ENCODE results near the gene MGP. TPM values are rescaled to one million over a fixed set of nuclear protein-coding genes. Genes with fewer than 3 reads are reported as not detected.

Gene MGP
- total RNA-seq, 2 donors from 2014 or later = 6,234 to 9,983 TPM

- Histone ChIP-seq H3K4me1 (ENCODE audit: control insufficient read depth in 1 of 2, low read depth in 2 of 2) (peaks cover 14 to 38% of the 10 kb centered on the region in 2 donors), H3K36me3 (no peaks in the 10 kb centered on the region)
These were observed 19.2 kb upstream of the MGP start for GRCh38 chr12:14904854-14905253.

DNA sequence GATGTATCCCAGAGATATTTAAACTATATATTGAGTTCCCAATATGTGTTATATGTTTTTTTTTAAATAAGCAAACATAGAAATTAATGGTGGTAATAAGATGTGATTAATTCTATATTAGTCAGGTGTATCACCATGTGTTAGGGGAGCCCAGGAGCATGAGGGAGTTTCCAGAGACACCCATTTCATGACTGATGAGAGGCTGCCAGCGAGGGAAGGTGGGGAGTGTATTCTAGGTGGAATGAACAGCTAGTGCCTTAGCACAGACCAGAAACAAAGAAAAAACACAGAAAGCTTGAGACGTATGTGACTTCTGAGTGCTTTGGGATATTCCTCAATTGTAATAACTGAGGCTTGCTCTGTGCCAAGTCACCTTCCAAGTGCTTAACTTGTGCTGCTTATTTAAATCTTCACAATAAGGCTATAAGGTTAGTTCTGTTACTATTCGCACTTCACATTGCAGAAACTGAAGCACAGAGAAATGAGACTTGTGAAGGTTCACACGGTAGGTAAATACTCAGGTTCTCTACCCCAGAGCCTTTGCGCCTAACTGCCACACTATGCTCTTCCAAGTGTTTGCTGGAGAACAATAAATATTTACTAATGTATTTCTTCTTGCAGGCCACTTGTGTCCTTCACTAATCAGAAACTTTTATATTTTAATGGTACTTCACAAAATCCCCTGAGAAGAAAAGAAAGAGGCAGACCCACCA, 17.9 kb upstream of the MGP start:
- ATAC-seq (ENCODE audit: insufficient number of reproducible peaks, low FRiP score, low read depth) = no peak
- H3K4me3 ChIP-seq = no peak overlapping the region
- H3K4me1 ChIP-seq (ENCODE audit: control insufficient read depth in 1 of 2, low read depth in 2 of 2) = peaks cover 14 to 38% of the 10 kb centered on the region in 2 donors
- H3K9me3 ChIP-seq = no peaks in the 10 kb centered on the region
- DNase-seq (ENCODE audit: low spot score) = no peak
- no peaks in the 10 kb centered on the region for H3K27me3 ChIP-seq (replicated peaks; ENCODE audit: insufficient read depth)
- no peak for TF ChIP-seq CTCF (IDR thresholded peaks at IDR 0.05)
- peak overlapping the region; percentile 21 to 65 for H3K27ac ChIP-seq
- no peaks in the 10 kb centered on the region for H3K36me3 ChIP-seq

More at GRCh38 chr12:14904854-14905253, 19.2 kb upstream of the MGP start:
- no peaks in the 10 kb centered on the region for H3K9me3 ChIP-seq
- TF ChIP-seq CTCF (IDR thresholded peaks at IDR 0.05) = no peak
- H3K27me3 ChIP-seq (replicated peaks; ENCODE audit: insufficient read depth) = no peaks in the 10 kb centered on the region
- DNase-seq (ENCODE audit: low spot score) = no peak
- peak overlapping the region; percentile 2 for H3K4me3 ChIP-seq
- peak overlapping the region; percentile 21 to 65 for H3K27ac ChIP-seq
- ATAC-seq (ENCODE audit: insufficient number of reproducible peaks, low FRiP score, low read depth) = no peak

DNA sequence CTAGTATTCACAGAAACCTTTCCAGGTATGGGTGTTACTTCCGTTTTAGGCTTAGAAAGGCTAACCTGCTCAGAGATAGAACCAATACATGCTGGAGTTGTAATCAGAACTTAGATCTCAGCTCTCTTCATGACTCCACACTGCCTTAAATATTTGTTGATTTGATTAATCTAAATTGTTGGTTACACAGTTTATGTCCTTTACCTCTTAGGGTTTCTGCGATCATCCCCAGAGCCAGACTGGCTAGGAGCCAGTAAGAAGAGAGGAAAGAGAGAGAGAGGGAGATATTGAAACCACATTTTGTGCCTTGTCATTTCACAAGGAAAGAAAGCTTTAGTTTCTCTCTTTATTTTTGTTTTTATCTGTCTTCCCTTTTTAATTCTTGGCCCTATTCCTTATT, 16.8 kb upstream of the MGP start:
- DNase-seq (ENCODE audit: low spot score) = no peak
- H3K4me3 ChIP-seq = no peak overlapping the region
- H3K27ac ChIP-seq = peak overlapping the region; percentile 21 to 31
- H3K4me1 ChIP-seq (ENCODE audit: control insufficient read depth in 1 of 2, low read depth in 2 of 2) = peaks cover 14 to 43% of the 10 kb centered on the region in 2 donors
- H3K27me3 ChIP-seq (replicated peaks; ENCODE audit: insufficient read depth) = no peaks in the 10 kb centered on the region
- no peaks in the 10 kb centered on the region for H3K36me3 ChIP-seq
- no peak for ATAC-seq (ENCODE audit: insufficient number of reproducible peaks, low FRiP score, low read depth)
- no peaks in the 10 kb centered on the region for H3K9me3 ChIP-seq
- TF ChIP-seq CTCF (IDR thresholded peaks at IDR 0.05) = no peak

GRCh38 chr12:14901228-14901562, 15.5 kb upstream of the MGP start:
- no peak for TF ChIP-seq CTCF (IDR thresholded peaks at IDR 0.05)
- H3K4me1 ChIP-seq (ENCODE audit: control insufficient read depth in 1 of 2, low read depth in 2 of 2) = peaks cover 12 to 48% of the 10 kb centered on the region in 2 donors
- H3K4me3 ChIP-seq = no peak overlapping the region
- DNase-seq (ENCODE audit: low spot score) = no peak
- H3K36me3 ChIP-seq = no peaks in the 10 kb centered on the region
- peak overlapping the region in 1 of 2 donors; percentile 31 for H3K27ac ChIP-seq
- no peak for ATAC-seq (ENCODE audit: insufficient number of reproducible peaks, low FRiP score, low read depth)
- H3K9me3 ChIP-seq = no peaks in the 10 kb centered on the region
- H3K27me3 ChIP-seq (replicated peaks; ENCODE audit: insufficient read depth) = no peaks in the 10 kb centered on the region

- no peaks in the 10 kb centered on the region for H3K27me3 ChIP-seq (replicated peaks; ENCODE audit: insufficient read depth)
- DNase-seq (ENCODE audit: low spot score) (no peak), ATAC-seq (ENCODE audit: insufficient number of reproducible peaks, low FRiP score, low read depth) (no peak)
- peak overlapping the region in 1 of 2 donors; percentile 31 for H3K27ac ChIP-seq
- TF ChIP-seq CTCF (IDR thresholded peaks at IDR 0.05) = no peak
- H3K9me3 ChIP-seq = no peaks in the 10 kb centered on the region
- H3K36me3 ChIP-seq = no peaks in the 10 kb centered on the region
- H3K4me3 ChIP-seq = no peak overlapping the region
- peaks cover 9 to 48% of the 10 kb centered on the region in 2 donors for H3K4me1 ChIP-seq (ENCODE audit: control insufficient read depth in 1 of 2, low read depth in 2 of 2)
These were observed 15.0 kb upstream of the MGP start for GRCh38 chr12:14900521-14901227.
